Vagina (tissue), 2 donors: Measurements from ENCODE around the gene MS4A4E. TPM values are rescaled to one million over a fixed set of nuclear protein-coding genes. Genes with fewer than 3 reads are reported as not detected.

Experiments
- DNase-seq, 2 donors: peaks; one replicate each; pipeline ENCODE4 v3.0.0-alpha.2; 2017; ENCODE audit errors: extremely low spot score in 2 of 2
- H3K27ac ChIP-seq: fragments of 200-600 bp; sonication (generic); one replicate; pipeline ENCODE4 v1.5.1; 2019
- H3K27me3 ChIP-seq: fragments of 200-600 bp; sonication (generic); one replicate; pipeline ENCODE4 v1.5.1; 2019
- H3K36me3 ChIP-seq, 2 donors: fragments of 200-600 bp; sonication (generic); one replicate each; pipeline ENCODE4 v1.5.1; 2017 to 2019
- H3K4me1 ChIP-seq: fragments of 200-600 bp; sonication (generic); one replicate; pipeline ENCODE4 v1.5.1; 2019
- H3K4me3 ChIP-seq, 2 donors: fragments of 200-600 bp; sonication (generic); 1 replicate in 1 of 2; 2 replicates in 1 of 2; pipeline ENCODE4 v1.5.1; 2016 to 2019
- H3K9me3 ChIP-seq: fragments of 200-600 bp; sonication (generic); one replicate; pipeline ENCODE4 v1.5.1; 2019
- POLR2A ChIP-seq, 2 donors: fragments of 450-650 bp; IDR thresholded peaks; one replicate each; pipeline ENCODE4 v1.6.1; 2017; ENCODE audit warnings: antibody characterized with exemption in 2 of 2, mild to moderate bottlenecking in 2 of 2, moderate library complexity in 2 of 2
- POLR2AphosphoS5 ChIP-seq, 2 donors: sonication (generic); formaldehyde crosslinking; IDR thresholded peaks; one replicate each; pipeline ENCODE4 v1.9.0; 2017; ENCODE audit warnings: antibody characterized with exemption in 2 of 2, mild to moderate bottlenecking in 2 of 2, low read depth in 1 of 2; ENCODE audit not compliant: insufficient read depth in 1 of 2
- intact Hi-C: fragments of 100-400 bp; cut with DNase I; formaldehyde crosslinking; loops from one replicate; pipeline ENCODE4 v1.15.1; 2023
- total RNA-seq: library from RNA; depleted of rRNA; stranded (reverse); fragments of >200 nt; gene quantifications from one replicate; pipeline ENCODE4 v1.2.3, GENCODE V29; 2016
- TF ChIP-seq, protein P1 (sequence below), 3 experiments: fragments of 450-650 bp in 2 of 3; fragments of 200-600 bp in 1 of 3; sonication (generic) in 1 of 3; IDR thresholded peaks; one replicate each; pipeline ENCODE4 v1.5.1; 2017 to 2019; ENCODE audit warnings: antibody characterized with exemption in 3 of 3, mild to moderate bottlenecking in 2 of 3, moderate library complexity in 2 of 3

The MS4A4E gene
- total RNA-seq, 1 donor from 2014 or later: 1.7 TPM

DNA sequence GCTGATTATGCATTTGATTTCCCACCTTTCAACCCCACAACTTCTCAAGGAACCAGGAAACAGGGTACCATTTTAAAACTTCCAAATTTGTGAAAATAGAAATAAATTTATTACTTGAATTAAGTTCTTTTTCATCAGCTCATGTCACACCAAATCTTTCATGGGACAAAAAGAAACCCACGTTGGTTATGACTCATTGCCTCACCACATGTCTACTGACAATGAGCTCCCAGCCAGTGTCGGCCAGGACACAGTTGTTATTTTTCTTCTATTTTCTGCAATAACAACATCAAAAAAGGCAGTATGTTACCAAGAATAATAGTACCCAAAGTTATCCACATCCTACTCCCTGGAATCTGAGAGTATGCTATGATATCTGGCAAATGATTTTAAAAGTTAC, 77.4 kb downstream of the MS4A4E start:
- Histone ChIP-seq H3K27ac (no peak overlapping the region), H3K27me3 (no peaks in the 10 kb centered on the region), H3K9me3 (no peaks in the 10 kb centered on the region), H3K4me3 (no peak overlapping the region), H3K36me3 (no peaks in the 10 kb centered on the region), H3K4me1 (no peaks in the 10 kb centered on the region)
- TF ChIP-seq, protein P1, sequence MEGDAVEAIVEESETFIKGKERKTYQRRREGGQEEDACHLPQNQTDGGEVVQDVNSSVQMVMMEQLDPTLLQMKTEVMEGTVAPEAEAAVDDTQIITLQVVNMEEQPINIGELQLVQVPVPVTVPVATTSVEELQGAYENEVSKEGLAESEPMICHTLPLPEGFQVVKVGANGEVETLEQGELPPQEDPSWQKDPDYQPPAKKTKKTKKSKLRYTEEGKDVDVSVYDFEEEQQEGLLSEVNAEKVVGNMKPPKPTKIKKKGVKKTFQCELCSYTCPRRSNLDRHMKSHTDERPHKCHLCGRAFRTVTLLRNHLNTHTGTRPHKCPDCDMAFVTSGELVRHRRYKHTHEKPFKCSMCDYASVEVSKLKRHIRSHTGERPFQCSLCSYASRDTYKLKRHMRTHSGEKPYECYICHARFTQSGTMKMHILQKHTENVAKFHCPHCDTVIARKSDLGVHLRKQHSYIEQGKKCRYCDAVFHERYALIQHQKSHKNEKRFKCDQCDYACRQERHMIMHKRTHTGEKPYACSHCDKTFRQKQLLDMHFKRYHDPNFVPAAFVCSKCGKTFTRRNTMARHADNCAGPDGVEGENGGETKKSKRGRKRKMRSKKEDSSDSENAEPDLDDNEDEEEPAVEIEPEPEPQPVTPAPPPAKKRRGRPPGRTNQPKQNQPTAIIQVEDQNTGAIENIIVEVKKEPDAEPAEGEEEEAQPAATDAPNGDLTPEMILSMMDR (IDR thresholded peaks at IDR 0.05): no peak
- no peak for TF ChIP-seq POLR2A (IDR thresholded peaks at IDR 0.05)
- no peak for TF ChIP-seq POLR2AphosphoS5 (IDR thresholded peaks at IDR 0.05; ENCODE audit: insufficient read depth in 1 of 2, low read depth in 1 of 2)
- DNase-seq: no peak
- intact Hi-C loops: no loop called here

DNA sequence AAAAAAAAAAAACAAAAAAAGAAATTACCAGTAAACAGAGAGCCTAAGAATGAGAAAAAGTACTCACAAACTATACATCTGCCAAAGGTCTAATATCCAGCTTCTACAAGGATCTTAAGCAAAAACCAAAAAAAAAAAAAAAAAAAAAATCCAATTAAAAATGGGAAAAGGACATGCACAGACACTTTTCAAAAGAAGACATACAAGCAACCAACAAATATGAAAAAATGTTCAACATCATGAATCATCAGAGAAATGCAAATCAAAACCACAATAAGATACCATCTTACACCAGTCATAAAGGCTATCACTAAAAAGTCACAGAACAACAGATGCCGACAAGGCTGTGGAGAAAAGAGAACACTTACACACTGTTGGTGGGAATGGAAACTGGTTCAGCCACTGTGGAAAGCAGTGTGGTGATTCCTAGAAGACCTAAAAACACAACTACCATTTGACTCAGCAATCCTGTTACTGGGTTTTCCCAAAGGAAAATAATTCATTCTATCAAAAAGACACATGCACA, 78.3 kb downstream of the MS4A4E start:
- H3K9me3 ChIP-seq: no peaks in the 10 kb centered on the region
- no peak overlapping the region for H3K27ac ChIP-seq
- H3K4me3 ChIP-seq: no peak overlapping the region
- H3K36me3 ChIP-seq: no peaks in the 10 kb centered on the region
- no peaks in the 10 kb centered on the region for H3K27me3 ChIP-seq
- TF ChIP-seq, protein P1 (IDR thresholded peaks at IDR 0.05): no peak
- no peak for TF ChIP-seq POLR2AphosphoS5 (IDR thresholded peaks at IDR 0.05; ENCODE audit: insufficient read depth in 1 of 2, low read depth in 1 of 2)
- no peak for TF ChIP-seq POLR2A (IDR thresholded peaks at IDR 0.05)
- no peak for DNase-seq
- H3K4me1 ChIP-seq: no peaks in the 10 kb centered on the region
- intact Hi-C loops: no loop called here

DNA sequence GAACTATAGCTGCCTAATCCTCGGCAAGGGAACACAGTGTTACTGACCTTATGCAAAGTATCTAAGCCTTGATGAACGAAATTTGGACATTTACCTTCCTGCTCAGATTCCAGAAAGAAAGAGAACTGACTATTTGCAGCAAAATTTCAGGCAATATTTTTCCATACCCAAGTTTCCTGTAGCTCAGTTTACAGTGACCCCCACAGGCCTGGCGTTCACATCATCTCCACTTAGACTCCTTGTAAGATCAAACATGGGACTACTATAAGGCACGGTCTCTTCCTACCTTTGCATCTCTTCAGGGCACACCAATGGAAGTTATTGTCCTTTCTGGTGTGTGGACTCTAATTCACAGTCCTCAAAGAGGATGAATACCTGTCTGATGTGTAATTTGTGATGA, 81.2 kb downstream of the MS4A4E start:
- no peak for TF ChIP-seq POLR2AphosphoS5 (IDR thresholded peaks at IDR 0.05; ENCODE audit: insufficient read depth in 1 of 2, low read depth in 1 of 2)
- TF ChIP-seq, protein P1 (IDR thresholded peaks at IDR 0.05): no peak
- TF ChIP-seq POLR2A (IDR thresholded peaks at IDR 0.05): no peak

DNA sequence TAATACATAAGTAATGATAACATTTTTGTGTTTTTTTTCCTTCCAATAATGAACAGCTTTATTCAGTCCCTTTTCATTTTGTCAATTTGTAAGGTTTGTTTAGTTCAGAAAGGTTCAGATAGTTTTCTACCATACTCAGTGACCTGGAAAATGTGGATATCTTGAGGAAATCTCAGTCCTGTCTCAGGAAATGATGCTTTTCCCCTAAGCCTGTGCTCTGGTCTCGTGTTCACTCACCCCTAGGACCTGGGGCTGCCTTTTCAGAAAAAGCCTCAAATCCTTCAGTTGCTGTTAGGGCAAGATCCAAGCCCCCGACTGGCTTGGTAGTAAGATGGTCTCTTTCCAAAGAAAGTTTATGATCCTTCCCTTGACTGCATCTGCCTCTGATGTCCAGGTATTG, 81.8 kb downstream of the MS4A4E start:
- H3K9me3 ChIP-seq: no peaks in the 10 kb centered on the region
- H3K36me3 ChIP-seq: no peaks in the 10 kb centered on the region
- intact Hi-C loops: no loop called here
- no peaks in the 10 kb centered on the region for H3K4me1 ChIP-seq
- no peak for DNase-seq
- no peak overlapping the region for H3K27ac ChIP-seq
- H3K4me3 ChIP-seq: no peak overlapping the region
- TF ChIP-seq, protein P1 (IDR thresholded peaks at IDR 0.05): no peak
- no peak for TF ChIP-seq POLR2AphosphoS5 (IDR thresholded peaks at IDR 0.05; ENCODE audit: insufficient read depth in 1 of 2, low read depth in 1 of 2)
- no peak for TF ChIP-seq POLR2A (IDR thresholded peaks at IDR 0.05)
- H3K27me3 ChIP-seq: no peaks in the 10 kb centered on the region

More for the DNA sequence above, 81.2 kb downstream of the MS4A4E start:
- H3K36me3 ChIP-seq: no peaks in the 10 kb centered on the region
- H3K27me3 ChIP-seq: no peaks in the 10 kb centered on the region
- DNase-seq: no peak
- no peak overlapping the region for H3K4me3 ChIP-seq
- intact Hi-C loops: no loop called here
- no peaks in the 10 kb centered on the region for H3K9me3 ChIP-seq
- no peaks in the 10 kb centered on the region for H3K4me1 ChIP-seq
- H3K27ac ChIP-seq: no peak overlapping the region

DNA sequence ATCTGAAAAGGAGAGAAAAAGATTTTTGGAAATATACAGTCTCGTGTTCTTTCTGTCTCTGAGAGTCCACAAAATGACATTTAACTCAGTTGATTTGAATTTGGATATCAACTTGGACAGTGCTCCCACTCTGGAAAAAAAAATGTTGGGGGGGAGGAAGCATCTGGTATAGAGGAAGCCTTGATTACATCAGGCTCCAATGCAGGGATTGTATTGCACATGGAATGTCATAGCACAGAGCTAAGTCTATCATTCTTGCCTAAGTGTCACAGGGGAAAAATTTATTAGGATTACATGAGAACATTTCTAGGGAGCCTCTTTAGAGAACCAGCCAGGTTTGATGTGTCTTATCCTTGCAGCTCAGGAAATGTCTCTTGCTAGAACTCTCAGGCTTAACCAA, 83.1 kb downstream of the MS4A4E start:
- Histone ChIP-seq H3K4me1 (no peaks in the 10 kb centered on the region), H3K4me3 (no peak overlapping the region), H3K27ac (no peak overlapping the region), H3K9me3 (no peaks in the 10 kb centered on the region), H3K36me3 (no peaks in the 10 kb centered on the region), H3K27me3 (no peaks in the 10 kb centered on the region)
- DNase-seq: no peak
- intact Hi-C loops: no loop called here
- TF ChIP-seq POLR2A (IDR thresholded peaks at IDR 0.05) (no peak), POLR2AphosphoS5 (IDR thresholded peaks at IDR 0.05; ENCODE audit: insufficient read depth in 1 of 2, low read depth in 1 of 2) (no peak)
- TF ChIP-seq, protein P1 (IDR thresholded peaks at IDR 0.05): no peak
